GM18868 (cell line): ENCODE measurements around the gene EIF4EBP2.

Experiments used
- ATAC-seq: cut with Tn5 transposase; IDR thresholded peaks from one replicate; pipeline ENCODE4 v1.9.1; 2021; ENCODE audit warnings: mild to moderate bottlenecking, moderate library complexity; ENCODE audit not compliant: unreplicated experiment

EIF4EBP2 gene

GRCh38 chr10:70404036-70404786 is at the start of gene EIF4EBP2:
TSS of gene EIF4EBP2 (plus strand) at chr10:70404145. CDS start at chr10:70404402, 257 bp downstream.
- peak; percentile 76 for ATAC-seq

DNA sequence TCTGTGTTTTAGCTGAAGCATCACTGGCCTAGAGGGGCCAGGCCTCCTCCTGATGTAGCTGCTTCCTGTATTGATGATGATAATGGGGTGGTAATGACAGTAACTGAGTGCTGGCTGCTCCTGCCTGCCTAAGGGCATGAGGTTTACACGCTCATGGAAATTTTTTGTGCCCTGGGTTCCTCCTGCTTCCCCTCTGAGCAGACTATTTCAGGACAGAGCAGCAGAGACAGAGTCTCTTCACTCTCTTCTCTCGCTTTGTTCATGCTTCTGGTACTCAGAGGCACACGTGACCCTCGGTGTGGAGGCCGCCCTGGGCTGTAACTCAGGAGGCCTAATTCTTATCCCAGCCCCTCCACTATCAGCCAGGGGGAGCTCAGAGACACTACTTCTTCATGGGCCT is 49.4 kb upstream of the EIF4EBP2 start:
- ATAC-seq, result no peak

DNA sequence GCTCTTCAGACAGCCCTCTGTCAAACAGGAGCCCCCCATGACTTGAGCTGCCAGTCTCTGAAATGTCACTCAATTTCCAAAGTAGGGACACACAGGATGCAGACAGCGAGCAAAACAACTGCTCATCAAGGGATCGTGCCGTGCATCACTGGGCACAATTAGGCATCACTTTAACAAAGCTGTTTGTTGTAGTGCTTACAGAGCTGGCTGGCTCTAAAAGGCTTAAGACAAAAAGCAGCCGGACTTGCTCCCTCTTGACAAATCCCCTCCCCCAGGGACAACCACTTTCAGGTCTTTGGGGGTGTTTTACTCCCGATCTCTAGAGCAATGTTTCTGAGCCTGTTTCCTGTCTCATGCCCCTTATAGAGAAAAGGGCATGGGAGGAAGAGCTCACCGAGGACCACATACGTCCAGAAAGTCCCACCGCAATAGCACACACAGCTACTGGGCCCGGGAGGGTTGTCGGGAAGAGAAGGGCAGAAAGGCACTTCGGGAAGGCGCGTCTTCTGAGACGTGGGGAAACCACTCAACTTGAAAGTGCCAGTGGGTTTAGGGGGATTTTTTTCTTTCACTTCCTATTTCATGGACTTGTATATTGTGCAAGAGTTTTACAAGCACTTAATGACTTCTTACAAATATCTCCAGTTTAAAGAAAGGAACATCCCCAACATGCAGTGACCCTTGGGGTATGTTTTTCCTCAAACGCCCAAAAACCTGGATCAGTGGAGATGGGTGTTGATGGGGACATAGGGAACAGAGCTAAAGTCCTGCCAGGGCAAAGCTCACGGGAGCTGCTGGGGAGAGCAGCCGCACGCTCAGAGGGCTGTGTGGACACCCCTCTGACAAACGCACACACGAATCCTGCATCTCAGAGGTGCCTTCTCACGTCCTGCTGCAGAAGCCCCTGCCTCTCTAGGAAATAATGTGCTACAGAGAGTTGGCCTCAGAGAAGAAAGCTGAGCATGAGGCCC is 48.6 kb upstream of the EIF4EBP2 start:
- ATAC-seq, result peak; percentile 73

GRCh38 chr10:70357565-70357964 is 46.4 kb upstream of the EIF4EBP2 start:
- ATAC-seq, result no peak

DNA sequence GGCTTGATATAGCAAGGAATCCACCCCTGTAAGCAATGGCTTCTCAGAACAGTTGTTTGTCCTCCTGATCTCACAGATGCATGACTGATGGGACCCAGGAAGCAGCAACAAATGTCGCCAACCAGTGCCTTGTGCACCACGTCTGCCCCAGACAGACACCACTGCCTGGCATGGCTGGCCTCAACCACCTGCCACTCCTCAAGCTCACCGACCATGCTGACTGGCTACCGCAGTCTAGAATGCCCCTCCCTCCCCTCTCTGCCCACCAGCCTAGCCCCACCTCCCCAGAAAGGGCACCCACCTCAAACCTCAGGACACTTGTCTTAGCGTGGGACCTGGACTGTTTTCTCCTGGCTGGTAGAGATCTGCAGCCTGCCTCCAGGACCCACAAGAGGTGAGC is 45.5 kb upstream of the EIF4EBP2 start:
- ATAC-seq, result no peak

- ATAC-seq, result no peak
Observed at GRCh38 chr10:70359017-70359550, 44.9 kb upstream of the EIF4EBP2 start.

DNA sequence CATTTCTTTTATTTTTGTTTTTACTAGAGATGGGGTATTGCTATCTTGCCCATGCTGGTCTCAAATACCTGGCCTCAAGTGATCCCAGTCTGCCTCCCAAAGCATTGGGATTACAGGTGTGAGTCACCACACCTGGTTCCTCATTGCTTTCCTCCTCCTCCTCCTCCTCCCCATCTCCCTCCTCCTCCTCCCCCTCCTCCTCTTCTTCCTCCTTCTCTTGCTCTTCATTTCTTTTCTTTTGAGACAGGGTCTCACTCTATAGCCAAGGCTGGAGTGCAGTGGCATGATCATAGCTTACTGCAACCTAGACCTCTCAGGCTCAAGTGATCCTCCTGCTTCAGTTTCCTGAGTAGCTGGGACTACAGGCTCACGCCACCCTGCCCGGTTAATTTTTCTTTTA is 43.7 kb upstream of the EIF4EBP2 start:
- ATAC-seq, result no peak

DNA sequence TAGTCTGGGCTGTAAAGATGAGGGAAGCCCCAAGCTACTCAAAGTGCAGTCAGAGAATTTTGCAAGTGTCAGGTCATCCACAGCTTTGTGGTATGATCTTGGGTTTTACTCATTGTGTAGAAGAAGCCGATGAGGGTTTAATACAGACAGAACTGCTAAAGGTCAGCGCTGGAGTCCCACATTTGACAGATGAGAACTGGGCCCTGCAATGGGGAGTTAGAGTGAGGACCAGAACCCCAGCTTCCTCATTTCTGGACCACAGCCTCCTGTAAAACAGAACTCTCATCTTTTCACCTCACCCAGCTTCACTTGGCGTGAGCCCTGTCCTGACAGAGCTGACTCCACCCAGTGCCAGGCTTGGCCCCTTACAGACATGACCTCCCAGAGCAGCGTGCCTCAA is 41.6 kb upstream of the EIF4EBP2 start:
- ATAC-seq, result no peak

DNA sequence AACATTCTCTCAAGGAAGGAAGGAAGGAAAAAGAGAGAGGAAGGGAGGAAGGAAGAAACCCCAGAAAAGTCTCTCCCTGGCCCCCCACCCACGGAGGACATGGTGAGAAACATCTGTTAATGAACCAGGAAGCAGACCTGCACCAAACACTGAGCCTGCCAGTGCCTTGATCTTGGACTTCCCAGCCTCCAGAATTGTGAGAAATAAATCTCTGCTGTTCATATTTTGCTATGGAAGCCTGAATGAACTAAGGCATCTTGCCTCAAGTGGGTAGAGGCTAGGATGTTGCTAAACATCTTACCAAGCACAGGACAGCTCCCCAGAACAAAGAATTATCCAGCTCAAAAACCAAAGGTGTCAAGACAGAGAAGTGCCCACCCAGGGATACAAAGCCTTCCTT is 40.7 kb upstream of the EIF4EBP2 start:
- no peak for ATAC-seq

DNA sequence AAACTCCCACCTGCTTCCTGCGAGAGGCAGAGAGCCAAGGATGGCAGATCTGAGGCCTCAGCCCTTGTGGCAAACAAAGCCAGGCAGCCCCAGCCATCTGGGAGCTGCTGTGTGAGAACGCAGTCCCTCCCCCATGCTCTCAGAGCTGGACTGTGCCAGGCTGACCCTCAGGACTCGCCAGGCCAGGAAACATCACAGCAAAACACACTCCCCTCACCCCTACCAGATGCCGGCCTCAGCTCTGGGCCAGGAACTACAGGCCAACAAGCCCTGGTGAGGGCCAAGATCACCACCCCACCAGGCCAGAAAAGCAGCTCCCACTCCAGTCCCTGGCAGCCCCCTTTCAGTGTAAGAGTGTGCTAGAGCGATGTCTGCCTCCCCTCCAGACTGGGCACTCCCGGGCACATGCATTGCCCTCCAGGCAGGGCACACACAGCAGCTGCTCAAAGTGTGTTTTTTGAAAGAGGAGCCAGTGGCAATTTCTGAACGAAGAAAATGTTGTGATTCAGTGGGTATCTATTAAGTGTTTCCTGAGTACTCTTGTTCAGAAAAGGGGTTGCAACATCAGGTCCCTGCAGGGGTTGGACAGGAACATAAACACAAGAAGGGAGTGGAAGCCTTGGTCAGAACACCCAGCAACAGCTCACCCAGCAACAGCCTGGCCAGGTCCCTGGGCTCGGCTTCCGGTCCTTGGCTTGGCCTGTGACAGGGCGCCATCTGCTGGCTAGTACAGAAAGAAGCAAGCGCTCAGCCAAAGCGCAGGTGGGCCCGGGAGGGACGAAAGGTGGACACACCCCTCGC is 39.8 kb upstream of the EIF4EBP2 start:
- peak; percentile 88 for ATAC-seq

GRCh38 chr10:70364772-70365091 is 39.2 kb upstream of the EIF4EBP2 start:
- no peak for ATAC-seq

DNA sequence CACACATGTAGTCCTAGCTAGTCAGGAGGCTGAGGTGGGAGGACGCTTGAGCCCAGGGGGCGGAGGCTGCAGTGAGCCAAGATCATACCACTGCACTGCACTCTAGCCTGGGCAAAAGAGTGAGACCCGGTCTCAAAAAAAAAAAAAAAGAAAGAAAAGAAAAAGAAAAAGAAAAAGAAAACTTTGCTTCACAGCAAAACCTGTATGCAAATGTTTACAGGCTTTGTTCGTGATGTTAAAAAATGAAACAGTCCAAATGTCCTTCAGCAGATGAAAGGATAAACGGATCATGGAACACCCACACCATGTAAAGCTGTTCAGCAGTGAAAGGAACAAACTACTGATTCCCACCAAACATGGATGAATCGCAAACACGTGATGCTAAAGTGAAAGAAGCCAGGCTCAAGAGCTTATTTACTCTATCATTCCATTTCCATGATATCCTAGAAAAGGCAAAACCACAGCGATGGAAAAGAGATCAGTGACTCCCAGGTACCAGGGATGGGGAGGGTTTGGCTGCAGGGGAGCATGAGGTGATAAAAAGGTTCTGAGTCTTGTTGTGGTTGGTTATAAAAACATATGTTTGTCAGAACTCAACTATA is 36.6 kb upstream of the EIF4EBP2 start:
- ATAC-seq, result no peak

DNA sequence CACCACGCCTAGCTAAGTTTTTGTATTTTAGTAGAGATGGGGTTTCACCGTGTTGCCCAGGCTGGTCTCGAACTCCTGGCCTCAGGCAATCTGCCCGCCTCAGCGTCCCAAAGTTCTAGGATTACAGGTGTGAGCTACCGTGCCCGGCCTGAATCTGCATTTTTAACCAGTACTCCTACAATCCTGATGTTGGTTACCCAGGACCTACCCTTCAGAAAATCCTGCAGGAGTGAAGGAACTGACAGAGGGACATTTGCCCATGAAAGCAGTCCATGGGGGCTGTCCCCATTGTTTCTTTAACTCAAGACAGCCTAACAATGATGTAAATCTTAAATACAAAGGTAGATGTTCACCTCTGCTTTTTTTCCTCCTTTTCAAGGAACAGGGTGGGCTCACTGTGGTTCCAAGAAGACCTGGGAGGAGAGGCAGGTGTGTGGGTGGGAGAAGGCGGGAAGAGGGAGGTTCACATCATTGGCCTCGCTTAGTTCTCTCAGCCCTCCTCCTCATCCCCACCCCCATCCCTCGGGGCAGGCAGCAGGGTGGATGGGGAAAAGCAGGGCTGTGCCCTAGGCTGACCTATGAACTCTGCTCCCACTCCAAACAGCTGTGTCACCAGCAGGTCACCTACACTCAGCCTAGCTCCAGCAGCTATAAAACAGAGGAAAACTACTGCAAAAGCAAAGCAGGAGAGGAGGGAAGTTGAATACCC is 35.0 kb upstream of the EIF4EBP2 start:
- ATAC-seq, result no peak

DNA sequence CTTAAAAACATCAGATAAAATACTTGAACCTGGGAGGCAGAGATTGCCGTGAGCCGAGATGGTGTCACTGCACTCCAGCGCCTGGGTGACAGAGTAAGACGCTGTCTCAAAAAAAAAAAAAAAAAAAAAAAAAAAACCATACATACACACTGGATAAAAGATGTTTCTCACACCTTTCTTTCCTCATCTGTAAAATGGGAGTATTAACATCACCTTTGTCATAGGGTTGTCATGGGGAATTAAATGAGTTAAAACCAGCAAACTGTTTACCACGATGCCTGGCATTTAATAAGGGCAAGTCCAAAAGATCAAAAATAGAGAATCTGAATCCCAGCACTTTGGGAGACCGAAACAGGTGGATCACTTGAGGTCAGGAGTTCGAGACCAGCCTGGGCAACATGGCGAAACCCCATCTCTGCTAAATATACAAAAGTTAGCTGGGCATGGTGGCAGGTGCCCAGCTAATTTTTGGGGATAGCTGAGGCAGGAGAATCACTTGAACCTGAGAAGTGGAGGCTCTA is 34.4 kb upstream of the EIF4EBP2 start:
- no peak for ATAC-seq

DNA sequence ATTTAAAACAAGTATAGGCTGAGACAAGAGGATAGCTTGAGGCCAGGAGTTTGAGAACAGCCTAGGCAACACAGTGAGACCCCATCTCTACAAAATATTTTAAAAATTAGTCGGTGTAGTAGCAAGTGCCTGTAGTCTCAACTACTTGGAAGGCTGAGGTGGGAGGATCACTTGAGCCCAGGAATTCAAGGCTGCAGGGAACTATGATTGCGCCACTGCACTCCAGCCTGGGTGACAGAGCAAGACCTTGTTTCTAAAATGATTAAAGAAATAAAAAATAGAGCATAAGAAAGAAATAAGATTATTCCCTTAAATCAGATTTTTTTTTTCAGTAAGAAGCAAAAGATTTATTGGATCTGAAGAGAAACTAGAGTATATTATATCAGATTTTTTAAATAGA is 33.2 kb upstream of the EIF4EBP2 start:
- ATAC-seq, result no peak

DNA sequence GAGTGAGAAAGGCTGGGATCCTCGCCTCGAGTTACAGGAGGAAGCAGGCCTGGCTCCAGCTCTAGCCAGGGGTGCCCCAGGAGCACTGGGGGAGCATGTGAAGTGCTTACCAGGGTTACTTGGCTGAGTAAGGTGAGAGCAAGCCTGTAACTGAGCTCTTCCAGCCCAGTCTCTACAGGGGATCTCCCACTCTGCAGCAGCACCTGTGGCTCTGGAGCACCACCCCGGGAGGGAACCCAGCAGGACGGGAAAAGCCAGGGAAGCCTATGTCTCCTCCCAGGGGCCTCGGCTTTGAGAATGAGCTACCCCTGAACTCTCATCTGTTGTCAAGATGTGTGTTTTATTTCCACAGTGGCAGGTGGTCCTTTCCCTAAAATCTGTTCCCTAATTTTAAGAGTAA is 32.1 kb upstream of the EIF4EBP2 start:
- ATAC-seq, result no peak

- no peak for ATAC-seq
Observed at GRCh38 chr10:70374775-70375614, 28.9 kb upstream of the EIF4EBP2 start.

GRCh38 chr10:70376436-70377378 is 27.2 kb upstream of the EIF4EBP2 start:
- ATAC-seq, result no peak
